ENCODE results near the gene GRIA2.

The GRIA2 gene

DNA sequence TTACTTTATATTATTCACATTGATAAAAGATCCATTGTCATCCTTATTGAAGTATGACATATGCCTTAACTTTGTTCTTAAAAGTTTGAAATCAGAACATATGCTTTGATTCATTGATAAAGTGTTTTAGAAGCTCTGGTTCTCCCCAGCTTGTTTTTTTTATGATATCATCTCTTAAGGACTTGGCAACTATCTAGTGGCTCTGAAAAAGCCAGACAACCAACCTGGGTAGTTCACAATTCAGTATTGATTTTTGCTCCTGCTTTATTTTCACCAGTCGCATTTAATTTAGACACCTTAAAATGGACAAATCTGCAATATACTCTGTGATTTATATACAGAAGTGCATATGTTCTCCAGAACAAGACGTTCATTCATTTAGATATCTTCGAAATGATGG, 70.1 kb downstream of the GRIA2 start:
- TF ChIP-seq CTCF (IDR thresholded peaks at IDR 0.05; ENCODE audit: low read depth, low read length) = no peak
- no peak overlapping the region for H3K4me3 ChIP-seq (ENCODE audit: low read depth, low read length)

GRCh38 chr4:157291071-157291470, 70.5 kb downstream of the GRIA2 start:
- no peak overlapping the region for H3K4me3 ChIP-seq (ENCODE audit: low read depth, low read length)
- TF ChIP-seq CTCF (IDR thresholded peaks at IDR 0.05; ENCODE audit: low read depth, low read length) = no peak

GRCh38 chr4:157293673-157294072, 73.1 kb downstream of the GRIA2 start:
- no peak for TF ChIP-seq CTCF (IDR thresholded peaks at IDR 0.05; ENCODE audit: low read depth, low read length)
- no peak overlapping the region for H3K4me3 ChIP-seq (ENCODE audit: low read depth, low read length)

DNA sequence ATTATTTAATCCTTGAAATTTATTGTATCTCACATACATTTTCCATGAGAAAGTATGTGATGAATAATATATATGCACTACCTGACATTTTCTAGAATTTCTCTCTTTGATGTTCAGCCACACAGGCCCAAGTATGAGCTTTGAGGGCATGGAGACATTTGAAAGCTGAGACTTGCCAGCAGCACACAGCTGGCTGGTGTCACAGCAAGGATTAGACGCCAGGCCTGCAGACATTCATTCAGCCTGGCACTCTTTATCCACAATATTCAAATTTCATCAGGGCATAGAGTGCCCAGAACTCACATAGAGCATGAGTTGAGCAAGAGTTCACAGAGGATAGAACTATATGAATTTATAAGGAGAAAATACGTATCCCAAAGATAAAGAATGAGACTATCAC, 74.0 kb downstream of the GRIA2 start:
- no peak for TF ChIP-seq CTCF (IDR thresholded peaks at IDR 0.05; ENCODE audit: low read depth, low read length)
- H3K4me3 ChIP-seq (ENCODE audit: low read depth, low read length) = no peak overlapping the region

GRCh38 chr4:157300701-157301100, 80.2 kb downstream of the GRIA2 start:
- no peak overlapping the region for H3K4me3 ChIP-seq (ENCODE audit: low read depth, low read length)
- no peak for TF ChIP-seq CTCF (IDR thresholded peaks at IDR 0.05; ENCODE audit: low read depth, low read length)

GRCh38 chr4:157303471-157303960, 83.0 kb downstream of the GRIA2 start:
- no peak overlapping the region for H3K4me3 ChIP-seq (ENCODE audit: low read depth, low read length)
- no peak for TF ChIP-seq CTCF (IDR thresholded peaks at IDR 0.05; ENCODE audit: low read depth, low read length)

GRCh38 chr4:157304769-157305168, 84.2 kb downstream of the GRIA2 start:
- TF ChIP-seq CTCF (IDR thresholded peaks at IDR 0.05; ENCODE audit: low read depth, low read length) = no peak
- H3K4me3 ChIP-seq (ENCODE audit: low read depth, low read length) = no peak overlapping the region
